ENCODE data around the gene FAIM2. TPM values are rescaled to one million over a fixed set of nuclear protein-coding genes. Genes with fewer than 3 reads are reported as not detected.

Gene FAIM2
- total RNA-seq, 4 donors from 2014 or later = 0.13 to 1.1 TPM; not detected in 2

DNA sequence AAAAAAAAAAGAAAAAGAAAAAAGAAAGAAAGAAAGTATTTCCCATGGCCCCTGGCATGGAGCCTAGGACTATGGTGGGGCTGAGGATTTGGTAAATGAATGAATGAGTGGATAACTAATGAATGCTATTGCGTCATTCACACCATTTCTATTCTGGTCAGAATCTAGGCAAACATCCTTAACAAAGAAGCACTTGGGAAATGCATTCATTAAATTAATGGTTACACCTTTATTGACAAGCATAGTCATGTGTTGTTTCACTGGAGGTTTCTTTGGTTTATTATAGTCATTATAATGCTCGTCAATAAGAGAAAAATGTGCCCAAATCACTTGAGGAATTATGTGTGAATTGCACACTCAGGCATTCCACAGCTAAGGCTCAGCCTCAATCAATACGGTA is 33.2 kb upstream of the FAIM2 start:
- H3K36me3 ChIP-seq = no peaks in the 10 kb centered on the region
- H3K4me1 ChIP-seq = no peaks in the 10 kb centered on the region
- no peaks in the 10 kb centered on the region for H3K27me3 ChIP-seq
- DNase-seq (no peak), ATAC-seq (no peak)
- no peak overlapping the region for H3K27ac ChIP-seq
- in situ Hi-C loops (cut with MboI; ENCODE audit: low sequenced_read_pairs in 4 of 4) (no loop called here), intact Hi-C loops (cut with DNase I; ENCODE audit: low total_unique reads) (no loop called here)
- no peak overlapping the region for H3K4me3 ChIP-seq
- TF ChIP-seq, protein P1, sequence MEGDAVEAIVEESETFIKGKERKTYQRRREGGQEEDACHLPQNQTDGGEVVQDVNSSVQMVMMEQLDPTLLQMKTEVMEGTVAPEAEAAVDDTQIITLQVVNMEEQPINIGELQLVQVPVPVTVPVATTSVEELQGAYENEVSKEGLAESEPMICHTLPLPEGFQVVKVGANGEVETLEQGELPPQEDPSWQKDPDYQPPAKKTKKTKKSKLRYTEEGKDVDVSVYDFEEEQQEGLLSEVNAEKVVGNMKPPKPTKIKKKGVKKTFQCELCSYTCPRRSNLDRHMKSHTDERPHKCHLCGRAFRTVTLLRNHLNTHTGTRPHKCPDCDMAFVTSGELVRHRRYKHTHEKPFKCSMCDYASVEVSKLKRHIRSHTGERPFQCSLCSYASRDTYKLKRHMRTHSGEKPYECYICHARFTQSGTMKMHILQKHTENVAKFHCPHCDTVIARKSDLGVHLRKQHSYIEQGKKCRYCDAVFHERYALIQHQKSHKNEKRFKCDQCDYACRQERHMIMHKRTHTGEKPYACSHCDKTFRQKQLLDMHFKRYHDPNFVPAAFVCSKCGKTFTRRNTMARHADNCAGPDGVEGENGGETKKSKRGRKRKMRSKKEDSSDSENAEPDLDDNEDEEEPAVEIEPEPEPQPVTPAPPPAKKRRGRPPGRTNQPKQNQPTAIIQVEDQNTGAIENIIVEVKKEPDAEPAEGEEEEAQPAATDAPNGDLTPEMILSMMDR (IDR thresholded peaks at IDR 0.05 in 4 of 5, conservative IDR thresholded peaks at IDR 0.05 in 1 of 5) = no peak
- TF ChIP-seq POLR2A (IDR thresholded peaks at IDR 0.05) = no peak
- H3K9me3 ChIP-seq = no peaks in the 10 kb centered on the region

DNA sequence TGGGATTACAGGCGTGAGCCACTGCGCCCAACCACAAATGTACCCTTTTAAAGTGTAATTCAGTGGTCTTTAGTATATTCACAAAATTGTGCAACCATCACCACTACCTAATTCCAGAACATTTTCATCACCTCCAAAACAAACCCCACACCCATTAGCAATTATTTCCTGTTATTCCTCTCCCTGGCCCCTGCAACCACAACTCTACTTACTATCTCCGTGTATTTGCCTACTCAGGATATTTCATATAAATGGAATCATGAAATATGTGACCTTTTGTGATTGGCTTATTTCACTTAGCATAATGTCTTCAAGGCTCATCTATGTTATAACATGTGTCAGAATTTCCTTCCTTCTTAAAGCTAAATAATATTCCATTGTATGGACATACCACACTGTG is 30.8 kb upstream of the FAIM2 start:
- no peaks in the 10 kb centered on the region for H3K36me3 ChIP-seq
- H3K4me1 ChIP-seq = no peaks in the 10 kb centered on the region
- H3K27me3 ChIP-seq = no peaks in the 10 kb centered on the region
- no peaks in the 10 kb centered on the region for H3K9me3 ChIP-seq
- no peak overlapping the region for H3K27ac ChIP-seq
- no peak for DNase-seq
- no peak overlapping the region for H3K4me3 ChIP-seq
- TF ChIP-seq, protein P1 (IDR thresholded peaks at IDR 0.05 in 4 of 5, conservative IDR thresholded peaks at IDR 0.05 in 1 of 5) = no peak
- no peak for TF ChIP-seq POLR2A (IDR thresholded peaks at IDR 0.05)
- intact Hi-C loops (cut with DNase I; ENCODE audit: low total_unique reads) = no loop called here
- no peak for ATAC-seq
- in situ Hi-C loops (cut with MboI; ENCODE audit: low sequenced_read_pairs in 4 of 4) = no loop called here

DNA sequence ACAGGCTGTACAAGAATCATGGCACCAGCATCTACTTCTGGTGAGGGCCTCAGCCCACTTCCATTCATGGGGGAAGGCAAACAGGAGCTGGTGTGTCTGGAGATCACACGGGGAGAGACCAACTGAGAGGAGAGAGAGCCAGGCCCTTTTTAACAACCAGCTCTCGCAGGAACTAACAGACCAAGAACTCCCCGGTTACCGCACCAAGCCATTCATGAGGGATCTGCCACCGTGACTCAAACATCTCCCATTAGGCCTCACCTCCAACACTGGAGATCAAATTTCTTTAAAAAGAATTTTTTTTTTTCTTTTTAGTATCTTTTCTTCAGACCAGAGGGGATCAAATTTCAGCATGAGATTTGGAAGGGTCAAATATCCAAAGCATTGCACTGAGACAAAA is 30.1 kb upstream of the FAIM2 start:
- no peaks in the 10 kb centered on the region for H3K4me1 ChIP-seq
- H3K27ac ChIP-seq = no peak overlapping the region
- no peak overlapping the region for H3K4me3 ChIP-seq
- no peak for ATAC-seq
- in situ Hi-C loops (cut with MboI; ENCODE audit: low sequenced_read_pairs in 4 of 4) (no loop called here), intact Hi-C loops (cut with DNase I; ENCODE audit: low total_unique reads) (no loop called here)
- no peak for TF ChIP-seq POLR2A (IDR thresholded peaks at IDR 0.05)
- TF ChIP-seq, protein P1 (IDR thresholded peaks at IDR 0.05 in 4 of 5, conservative IDR thresholded peaks at IDR 0.05 in 1 of 5) = no peak
- H3K27me3 ChIP-seq = no peaks in the 10 kb centered on the region
- H3K36me3 ChIP-seq = no peaks in the 10 kb centered on the region
- no peak for DNase-seq
- no peaks in the 10 kb centered on the region for H3K9me3 ChIP-seq

DNA sequence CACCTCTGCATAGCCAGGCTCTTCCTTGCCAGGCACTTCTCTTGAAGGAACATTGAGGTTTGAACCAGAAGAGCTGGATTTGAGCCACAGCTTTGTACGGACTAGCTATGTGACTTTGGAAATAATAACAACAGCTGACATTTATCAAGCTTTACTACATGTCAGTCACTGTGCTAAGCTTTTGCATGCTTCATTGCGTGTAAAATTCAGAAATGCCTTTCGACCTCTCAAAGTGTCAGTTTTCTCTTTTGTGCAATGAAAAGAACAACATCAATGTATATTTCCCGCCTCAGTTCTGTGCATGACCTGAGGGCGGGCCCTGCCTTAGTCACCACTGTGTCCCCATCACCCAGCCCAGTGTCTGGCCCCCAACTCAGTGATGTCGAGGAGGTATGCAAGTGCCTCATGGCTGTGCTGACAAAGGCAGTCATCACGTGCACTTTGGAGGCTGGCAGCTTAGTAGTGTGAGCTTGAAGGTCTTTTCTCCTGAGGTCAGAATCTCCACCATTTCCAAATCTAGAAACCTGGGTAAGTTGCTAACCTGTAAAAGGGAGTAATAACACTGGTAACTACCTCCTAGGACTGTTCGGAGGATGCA is 28.9 kb upstream of the FAIM2 start:
- DNase-seq = no peak
- ATAC-seq = no peak

More for the DNA sequence above, 28.9 kb upstream of the FAIM2 start:
- Histone ChIP-seq H3K27me3 (no peaks in the 10 kb centered on the region), H3K27ac (no peak overlapping the region), H3K4me1 (no peaks in the 10 kb centered on the region), H3K36me3 (no peaks in the 10 kb centered on the region), H3K9me3 (no peaks in the 10 kb centered on the region), H3K4me3 (no peak overlapping the region)
- TF ChIP-seq, protein P1 (IDR thresholded peaks at IDR 0.05 in 4 of 5, conservative IDR thresholded peaks at IDR 0.05 in 1 of 5) = no peak
- TF ChIP-seq POLR2A (IDR thresholded peaks at IDR 0.05) = no peak
- intact Hi-C loops (cut with DNase I; ENCODE audit: low total_unique reads) (no loop called here), in situ Hi-C loops (cut with MboI; ENCODE audit: low sequenced_read_pairs in 4 of 4) (no loop called here)
